Measurements from ENCODE around the gene GRIFIN.

Gene GRIFIN

GRCh38 chr7:2507208-2507916 lies 31.2 kb upstream of the GRIFIN start:
- Histone ChIP-seq H3K4me3 (ENCODE audit: low read depth, low read length) (no peak overlapping the region), H3K27me3 (ENCODE audit: insufficient read depth, low read depth, severe bottlenecking) (no peaks in the 10 kb centered on the region), H3K27ac (no peak overlapping the region), H3K36me3 (no peaks in the 10 kb centered on the region), H3K9me3 (ENCODE audit: severe bottlenecking) (no peaks in the 10 kb centered on the region)
- TF ChIP-seq CTCF (IDR thresholded peaks at IDR 0.05; ENCODE audit: low read depth, low read length), result no peak
- no peak for DNase-seq

GRCh38 chr7:2505401-2505800 lies 29.2 kb upstream of the GRIFIN start:
- H3K36me3 ChIP-seq, result no peaks in the 10 kb centered on the region
- no peaks in the 10 kb centered on the region for H3K27me3 ChIP-seq (ENCODE audit: insufficient read depth, low read depth, severe bottlenecking)
- H3K27ac ChIP-seq, result no peak overlapping the region
- TF ChIP-seq CTCF (IDR thresholded peaks at IDR 0.05; ENCODE audit: low read depth, low read length), result no peak
- no peak overlapping the region for H3K4me3 ChIP-seq (ENCODE audit: low read depth, low read length)
- no peaks in the 10 kb centered on the region for H3K9me3 ChIP-seq (ENCODE audit: severe bottlenecking)
- no peak for DNase-seq

- Histone ChIP-seq H3K36me3 (no peaks in the 10 kb centered on the region), H3K27me3 (ENCODE audit: insufficient read depth, low read depth, severe bottlenecking) (no peaks in the 10 kb centered on the region), H3K9me3 (ENCODE audit: severe bottlenecking) (no peaks in the 10 kb centered on the region), H3K27ac (no peak overlapping the region), H3K4me3 (ENCODE audit: low read depth, low read length) (no peak overlapping the region)
- TF ChIP-seq CTCF (IDR thresholded peaks at IDR 0.05; ENCODE audit: low read depth, low read length), result no peak
- DNase-seq, result no peak
Observed at GRCh38 chr7:2504889-2505375, 28.7 kb upstream of the GRIFIN start.

- no peaks in the 10 kb centered on the region for H3K27me3 ChIP-seq (ENCODE audit: insufficient read depth, low read depth, severe bottlenecking)
- DNase-seq, result no peak
- no peak overlapping the region for H3K4me3 ChIP-seq (ENCODE audit: low read depth, low read length)
- no peak for TF ChIP-seq CTCF (IDR thresholded peaks at IDR 0.05; ENCODE audit: low read depth, low read length)
- no peaks in the 10 kb centered on the region for H3K9me3 ChIP-seq (ENCODE audit: severe bottlenecking)
- no peaks in the 10 kb centered on the region for H3K36me3 ChIP-seq
- H3K27ac ChIP-seq, result no peak overlapping the region
Observed at GRCh38 chr7:2504128-2504888, 28.1 kb upstream of the GRIFIN start.

GRCh38 chr7:2503056-2503941 lies 27.1 kb upstream of the GRIFIN start:
- Histone ChIP-seq H3K9me3 (ENCODE audit: severe bottlenecking) (no peaks in the 10 kb centered on the region), H3K27ac (no peak overlapping the region), H3K36me3 (no peaks in the 10 kb centered on the region), H3K4me3 (ENCODE audit: low read depth, low read length) (no peak overlapping the region), H3K27me3 (ENCODE audit: insufficient read depth, low read depth, severe bottlenecking) (no peaks in the 10 kb centered on the region)
- TF ChIP-seq CTCF (IDR thresholded peaks at IDR 0.05; ENCODE audit: low read depth, low read length), result no peak
- DNase-seq, result no peak
